Activated T-helper 2 cell treated with anti-CD3 and anti-CD28 coated beads, Interferon-gamma antibody, Interleukin-2, Interleukin-4, amounts not matched to agents 10 μg/mL and 5 μg/mL and 100 μg/mL, durations not matched to agents 14 hours and 24 hours and 36 hours (primary cell): ENCODE results near the gene PCDHA4. TPM values are rescaled to one million over a fixed set of nuclear protein-coding genes. Genes with fewer than 3 reads are reported as not detected.
"Not testable (repeated sequence)": the region's sequence is repeated elsewhere in the genome, so short reads cannot be mapped to it uniquely, and the experiment has no call there.

Source experiments
- DNase-seq: peaks from one replicate; pipeline ENCODE4 v3.0.0; 2021; ENCODE audit warnings: low spot score
- H3K27ac Mint-ChIP-seq: one replicate; pipeline ENCODE4 v1.8.0; 2021; ENCODE audit warnings: mixed read lengths
- H3K27me3 Mint-ChIP-seq: one replicate; pipeline ENCODE4 v1.8.0; 2021; ENCODE audit warnings: low read depth, mixed read lengths
- H3K36me3 Mint-ChIP-seq: one replicate; pipeline ENCODE4 v1.8.0; 2021; ENCODE audit warnings: low read depth, mixed read lengths
- H3K4me1 Mint-ChIP-seq: one replicate; pipeline ENCODE4 v1.8.0; 2021; ENCODE audit warnings: low read depth, mixed read lengths
- H3K4me3 Mint-ChIP-seq: one replicate; pipeline ENCODE4 v1.8.0; 2021; ENCODE audit warnings: low read depth, mild to moderate bottlenecking, moderate library complexity, mixed read lengths
- H3K9me3 Mint-ChIP-seq: one replicate; pipeline ENCODE4 v1.8.0; 2021; ENCODE audit warnings: mixed read lengths
- intact Hi-C: fragments of 100-400 bp; cut with micrococcal nuclease; formaldehyde crosslinking; loops from one replicate; pipeline ENCODE4 v1.15.1; 2023
- total RNA-seq: library from RNA; stranded (reverse); gene quantifications from 2 replicates; pipeline ENCODE4 v1.2.3, GENCODE V29; 2022

PCDHA4 gene
- total RNA-seq: not detected in 2 replicates

GRCh38 chr5:140806834-140807775, at the start of gene PCDHA4:
Gene PCDHA4 (plus strand): TSS chr5:140807068.
- no peak within 1 kb of the TSS for H3K27ac Mint-ChIP-seq
- DNase-seq: no peak
- no peaks in the 10 kb centered on the region for H3K4me1 Mint-ChIP-seq
- no peaks in the 10 kb centered on the region for H3K27me3 Mint-ChIP-seq
- no peaks in the 10 kb centered on the region for H3K36me3 Mint-ChIP-seq
- H3K9me3 Mint-ChIP-seq: peaks cover 35% of the 10 kb centered on the region
- intact Hi-C loops: no loop called here
- H3K4me3 Mint-ChIP-seq: no peak within 1 kb of the TSS

GRCh38 chr5:140764177-140764973, 42.5 kb upstream of the PCDHA4 start:
- no peaks in the 10 kb centered on the region for H3K4me1 Mint-ChIP-seq
- peaks cover 4% of the 10 kb centered on the region for H3K36me3 Mint-ChIP-seq
- no peak for DNase-seq
- no peak overlapping the region for H3K4me3 Mint-ChIP-seq
- H3K9me3 Mint-ChIP-seq: peaks cover 83% of the 10 kb centered on the region
- H3K27me3 Mint-ChIP-seq: no peaks in the 10 kb centered on the region
- H3K27ac Mint-ChIP-seq: no peak overlapping the region
- intact Hi-C loops: no loop called here

GRCh38 chr5:140767444-140767843, 39.4 kb upstream of the PCDHA4 start:
- peaks cover 4% of the 10 kb centered on the region for H3K36me3 Mint-ChIP-seq
- H3K4me3 Mint-ChIP-seq: no peak overlapping the region
- H3K27me3 Mint-ChIP-seq: no peaks in the 10 kb centered on the region
- peaks cover 88% of the 10 kb centered on the region for H3K9me3 Mint-ChIP-seq
- no peaks in the 10 kb centered on the region for H3K4me1 Mint-ChIP-seq
- H3K27ac Mint-ChIP-seq: no peak overlapping the region
- intact Hi-C loops: no loop called here
- no peak for DNase-seq

GRCh38 chr5:140780512-140780911, 26.4 kb upstream of the PCDHA4 start:
- Mint-ChIP-seq H3K36me3 (peaks cover 6% of the 10 kb centered on the region), H3K27ac (no peak overlapping the region), H3K27me3 (no peaks in the 10 kb centered on the region), H3K4me3 (no peak overlapping the region), H3K4me1 (no peaks in the 10 kb centered on the region), H3K9me3 (peaks cover 73% of the 10 kb centered on the region)
- DNase-seq: no peak
- intact Hi-C loops: no loop called here

- Mint-ChIP-seq H3K36me3 (no peaks in the 10 kb centered on the region), H3K27ac (no peak within 1 kb of the TSS), H3K4me3 (no peak within 1 kb of the TSS), H3K4me1 (no peaks in the 10 kb centered on the region), H3K9me3 (peaks cover 43% of the 10 kb centered on the region), H3K27me3 (no peaks in the 10 kb centered on the region)
- DNase-seq: no peak
- intact Hi-C loops: no loop called here
Observed at GRCh38 chr5:140785905-140786686, 20.8 kb upstream of the PCDHA4 start, which contains the start of gene PCDHA1. Gene PCDHA1 (plus strand): TSS chr5:140786140.

- H3K4me1 Mint-ChIP-seq, H3K36me3 Mint-ChIP-seq, intact Hi-C loops, H3K27me3 Mint-ChIP-seq, H3K4me3 Mint-ChIP-seq, DNase-seq, H3K27ac Mint-ChIP-seq: not testable (repeated sequence)
- peaks cover 41% of the 10 kb centered on the region for H3K9me3 Mint-ChIP-seq
Observed at GRCh38 chr5:140787422-140787821, 19.4 kb upstream of the PCDHA4 start.

- H3K27ac Mint-ChIP-seq, intact Hi-C loops, DNase-seq, H3K36me3 Mint-ChIP-seq, H3K27me3 Mint-ChIP-seq, H3K4me3 Mint-ChIP-seq, H3K4me1 Mint-ChIP-seq: not testable (repeated sequence)
- peaks cover 43% of the 10 kb centered on the region for H3K9me3 Mint-ChIP-seq
Observed at GRCh38 chr5:140787849-140788504, 18.9 kb upstream of the PCDHA4 start.

- Mint-ChIP-seq H3K27ac (no peak overlapping the region), H3K27me3 (no peaks in the 10 kb centered on the region), H3K36me3 (no peaks in the 10 kb centered on the region), H3K4me1 (no peaks in the 10 kb centered on the region), H3K4me3 (no peak overlapping the region), H3K9me3 (peaks cover 35% of the 10 kb centered on the region)
- DNase-seq: no peak
- intact Hi-C loops: loop anchor here (10.0 kb wide), 1 partner anchor 64 kb away; the partner anchor contains the start of gene PCDHA10
Observed at GRCh38 chr5:140791089-140791488, 15.8 kb upstream of the PCDHA4 start.

- intact Hi-C loops: loop anchor here (10.0 kb wide), 1 partner anchor 60 kb away; the partner anchor contains the start of gene PCDHA10
- no peak for DNase-seq
- H3K27ac Mint-ChIP-seq: no peak within 1 kb of the TSS
- H3K4me3 Mint-ChIP-seq: no peak within 1 kb of the TSS
- H3K27me3 Mint-ChIP-seq: no peaks in the 10 kb centered on the region
- H3K9me3 Mint-ChIP-seq: peaks cover 25% of the 10 kb centered on the region
- H3K4me1 Mint-ChIP-seq: no peaks in the 10 kb centered on the region
- no peaks in the 10 kb centered on the region for H3K36me3 Mint-ChIP-seq
Observed at GRCh38 chr5:140794595-140795258, 12.1 kb upstream of the PCDHA4 start, which contains the start of gene PCDHA2. Gene PCDHA2 (plus strand): TSS chr5:140794852.

- Mint-ChIP-seq H3K4me3 (no peak overlapping the region), H3K27me3 (no peaks in the 10 kb centered on the region), H3K27ac (no peak overlapping the region), H3K4me1 (no peaks in the 10 kb centered on the region), H3K9me3 (peaks cover 29% of the 10 kb centered on the region), H3K36me3 (no peaks in the 10 kb centered on the region)
- intact Hi-C loops: loop anchor here (10.0 kb wide), 1 partner anchor 60 kb away; the partner anchor contains the start of gene PCDHA10
- DNase-seq: no peak
Observed at GRCh38 chr5:140795259-140795641, 11.6 kb upstream of the PCDHA4 start.

- H3K27me3 Mint-ChIP-seq, H3K4me3 Mint-ChIP-seq, H3K36me3 Mint-ChIP-seq, H3K4me1 Mint-ChIP-seq, H3K27ac Mint-ChIP-seq, DNase-seq: not testable (repeated sequence)
- intact Hi-C loops: loop anchor here (10.0 kb wide), 1 partner anchor 59 kb away; the partner anchor contains the start of gene PCDHA10
- peaks cover 34% of the 10 kb centered on the region for H3K9me3 Mint-ChIP-seq
Observed at GRCh38 chr5:140796072-140796717, 10.7 kb upstream of the PCDHA4 start.
